A673 (cell line): ENCODE data around the gene HSDL1.

Source experiments
- CTCF ChIP-seq: fragments of 300-800, 200-600 bp; sonication (generic); conservative IDR thresholded peaks from 2 replicates; pipeline ENCODE4 v1.5.1; 2017; ENCODE audit warnings: low read depth, mild to moderate bottlenecking, antibody characterized with exemption, low read length, moderate library complexity, mixed read lengths
- EZH2 ChIP-seq: fragments of 200-600 bp; sonication (generic); IDR thresholded peaks from 2 replicates; pipeline ENCODE4 v1.6.1; 2017; ENCODE audit warnings: borderline replicate concordance, low read depth, mild to moderate bottlenecking, mixed read lengths, antibody characterized with exemption, low read length; ENCODE audit not compliant: poor library complexity, severe bottlenecking

- TF ChIP-seq CTCF (no peak), EZH2 (no peak)
Measured at GRCh38 chr16:84088695-84089395, 56.1 kb downstream of the HSDL1 start.
